CD14-positive monocyte (primary cell): Measurements from ENCODE around the gene APOE. TPM values are rescaled to one million over a fixed set of nuclear protein-coding genes. Genes with fewer than 3 reads are reported as not detected.

Experiments used
- DNase-seq, 3 donors: peaks; one replicate each; pipeline ENCODE4 v3.0.0-alpha.2; 2011 to 2022
- H2AFZ ChIP-seq: 2 replicates; pipeline ENCODE4 v1.6.0; 2012; ENCODE audit warnings: mild to moderate bottlenecking, low read depth, low read length, inconsistent platforms; ENCODE audit not compliant: insufficient read depth, poor library complexity, severe bottlenecking
- H3K27ac ChIP-seq, 2 donors: 1 replicate in 1 of 2; 2 replicates in 1 of 2; pipeline ENCODE4 v1.5.1; 2012 to 2013; ENCODE audit warnings: low read length in 2 of 2, control low read depth in 1 of 2, inconsistent platforms in 1 of 2, low read depth in 1 of 2, mild to moderate bottlenecking in 1 of 2
- H3K27me3 ChIP-seq, 2 donors: one replicate each; pipeline versions ENCODE4 v1.6.0 to v1.6.1; 2011 to 2013; ENCODE audit warnings: low read length in 2 of 2; ENCODE audit not compliant: control insufficient read depth in 2 of 2, insufficient read depth in 2 of 2
- H3K36me3 ChIP-seq, 2 donors: replicated peaks in 1 of 2; 1 replicate in 1 of 2; 2 replicates in 1 of 2; pipeline versions ENCODE4 v1.5.1 to v1.6.1; 2012 to 2013; ENCODE audit warnings: low read length in 2 of 2, control low read depth in 1 of 2, inconsistent platforms in 1 of 2, mild to moderate bottlenecking in 1 of 2; ENCODE audit not compliant: insufficient read depth in 2 of 2, control insufficient read depth in 1 of 2
- H3K4me1 ChIP-seq, 2 donors: 1 replicate in 1 of 2; 2 replicates in 1 of 2; pipeline versions ENCODE4 v1.5.1 to v1.6.1; 2012 to 2013; ENCODE audit warnings: low read length in 2 of 2, control low read depth in 1 of 2, inconsistent platforms in 1 of 2, mild to moderate bottlenecking in 1 of 2, moderate library complexity in 1 of 2; ENCODE audit not compliant: insufficient read depth in 2 of 2, control insufficient read depth in 1 of 2
- H3K4me2 ChIP-seq: replicated peaks from 2 replicates; pipeline ENCODE3; 2012; ENCODE audit warnings: low read length, moderate library complexity, mild to moderate bottlenecking; ENCODE audit not compliant: poor library complexity, severe bottlenecking; ENCODE audit errors: extremely low read depth
- H3K4me3 ChIP-seq, 3 experiments: fragments of 200-600 bp in 1 of 3; sonication (generic) in 1 of 3; replicated peaks in 1 of 3; 1 replicate in 2 of 3; 2 replicates in 1 of 3; pipeline ENCODE4 v1.5.1; 2011 to 2013; ENCODE audit warnings: low read length in 3 of 3, mild to moderate bottlenecking in 3 of 3, control low read depth in 2 of 3, low read depth in 2 of 3, inconsistent platforms in 1 of 3, moderate library complexity in 1 of 3
- H3K79me2 ChIP-seq: 2 replicates; pipeline ENCODE4 v1.6.0; 2012; ENCODE audit warnings: mild to moderate bottlenecking, control low read depth, inconsistent platforms, low read length, moderate library complexity; ENCODE audit not compliant: insufficient read depth
- H3K9ac ChIP-seq: 2 replicates; pipeline ENCODE4 v1.6.0; 2017; ENCODE audit warnings: low read length, mild to moderate bottlenecking; ENCODE audit not compliant: insufficient read depth, poor library complexity, severe bottlenecking
- H3K9me3 ChIP-seq, 2 donors: replicated peaks in 1 of 2; 1 replicate in 1 of 2; 2 replicates in 1 of 2; pipeline versions ENCODE4 v1.5.1 to v1.6.1; 2012 to 2013; ENCODE audit warnings: low read length in 2 of 2, control low read depth in 1 of 2; ENCODE audit not compliant: control insufficient read depth in 1 of 2, insufficient read depth in 1 of 2
- H4K20me1 ChIP-seq: 2 replicates; pipeline ENCODE4 v1.6.0; 2012; ENCODE audit warnings: mild to moderate bottlenecking, low read length, control low read depth, moderate library complexity; ENCODE audit not compliant: insufficient read depth
- H3K27ac Mint-ChIP-seq, 7 donors: one replicate each; pipeline ENCODE4 v1.8.0; 2020; ENCODE audit warnings: mild to moderate bottlenecking in 7 of 7, mixed read lengths in 7 of 7, moderate library complexity in 6 of 7, inconsistent platforms in 2 of 7
- H3K27me3 Mint-ChIP-seq, 3 donors: one replicate each; pipeline ENCODE4 v1.8.0; 2021 to 2022; ENCODE audit warnings: low read depth in 3 of 3, mild to moderate bottlenecking in 3 of 3, mixed read lengths in 3 of 3, moderate library complexity in 3 of 3, inconsistent platforms in 1 of 3
- H3K36me3 Mint-ChIP-seq, 2 donors: one replicate each; pipeline ENCODE4 v1.8.0; 2020; ENCODE audit warnings: mixed read lengths in 2 of 2, inconsistent platforms in 1 of 2, mild to moderate bottlenecking in 1 of 2
- H3K4me1 Mint-ChIP-seq: one replicate; pipeline ENCODE4 v1.8.0; 2020; ENCODE audit warnings: mild to moderate bottlenecking, mixed read lengths
- H3K4me3 Mint-ChIP-seq, 2 donors: one replicate each; pipeline ENCODE4 v1.8.0; 2020; ENCODE audit warnings: mild to moderate bottlenecking in 2 of 2, mixed read lengths in 2 of 2, moderate library complexity in 1 of 2
- H3K9me3 Mint-ChIP-seq, 7 donors: one replicate each; pipeline ENCODE4 v1.8.0; 2020 to 2022; ENCODE audit warnings: mixed read lengths in 7 of 7, mild to moderate bottlenecking in 6 of 7, moderate library complexity in 6 of 7, inconsistent platforms in 2 of 7
- WGBS: methylation state at CpG from one replicate; pipeline ENCODE4 v1.1.5; 2013; ENCODE audit warnings: missing lambda C conversion rate; ENCODE audit not compliant: insufficient coverage; 5-methylcytosine and 5-hydroxymethylcytosine counted together
- intact Hi-C, 2 donors: fragments of 100-400 bp; cut with micrococcal nuclease; formaldehyde crosslinking; loops; one replicate each; pipeline versions ENCODE4 v1.15.0 to v1.15.1; 2023
- polyA plus RNA-seq, 3 donors: library from polyadenylated mRNA; depleted of rRNA in 1 of 3; unstranded in 2 of 3; stranded (reverse) in 1 of 3; fragments of 300-500 nt in 2 of 3; fragments of >200 nt in 1 of 3; fragmentation: Illumina TruSeq in 2 of 3; gene quantifications; 1 replicate in 2 of 3; 2 replicates in 1 of 3; pipeline ENCODE4 v1.2.3, GENCODE V29; 2012 to 2021
- TF ChIP-seq, protein P1 (sequence below): fragments of 200-600 bp; IDR thresholded peaks from one replicate; pipeline ENCODE4 v1.8.0; 2022; ENCODE audit warnings: antibody characterized with exemption, mild to moderate bottlenecking

The APOE gene
- polyA plus RNA-seq, 3 donors: 0.30 to 1.0 TPM; not detected in 1

DNA sequence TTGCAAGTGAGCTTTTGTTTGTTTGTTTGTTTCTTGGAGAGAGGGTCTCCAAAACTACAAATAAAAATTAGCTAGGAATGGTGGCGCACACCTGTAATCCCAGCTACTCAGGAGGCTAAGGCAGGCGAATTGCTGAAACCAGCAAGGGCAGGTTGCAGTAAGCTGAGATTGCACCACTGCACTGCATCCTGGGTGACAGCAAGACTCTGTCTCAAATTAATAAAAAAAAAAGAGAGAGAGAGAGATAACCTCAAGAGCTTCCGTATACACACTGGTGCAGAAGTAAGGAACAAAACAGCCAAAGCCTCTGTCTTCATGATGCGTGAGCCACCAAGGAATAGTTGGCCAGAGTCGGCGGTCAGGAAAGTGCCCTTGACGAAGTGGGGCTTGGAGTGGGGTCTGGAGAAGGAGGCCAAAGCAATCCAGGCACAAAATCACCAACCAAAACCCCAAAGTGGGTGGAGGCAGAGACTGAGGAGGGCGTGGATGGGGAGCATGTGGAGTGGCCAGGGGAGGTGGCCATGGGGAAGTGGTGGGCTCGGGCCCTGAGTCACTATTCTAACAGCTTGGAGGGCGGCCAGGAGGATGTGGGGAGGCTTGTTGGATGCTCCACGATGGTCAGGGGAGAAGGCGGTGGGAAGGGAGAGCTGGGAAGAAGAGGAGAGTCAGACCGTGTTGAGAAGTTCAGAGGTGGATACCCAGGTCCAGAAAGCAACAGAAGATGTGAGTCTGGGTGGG is 35.7 kb upstream of the APOE start:
- Histone ChIP-seq H3K27me3 (no peaks in the 10 kb centered on the region), H2AFZ (peak overlapping the region; percentile 24), H3K4me3 (peak overlapping the region in 1 of 3 experiments; percentile 47), H3K27ac (peak overlapping the region; percentile 64 to 78), H3K36me3 (peaks cover 10 to 26% of the 10 kb centered on the region in 2 donors), H3K79me2 (no peaks in the 10 kb centered on the region), H3K4me2 (peak overlapping the region; percentile 68), H3K9ac (no peak overlapping the region), H4K20me1 (no peaks in the 10 kb centered on the region), H3K9me3 (no peaks in the 10 kb centered on the region), H3K4me1 (peaks cover 33 to 38% of the 10 kb centered on the region in 2 donors)
- H3K4me3 Mint-ChIP-seq: peak overlapping the region; percentile 71 to 86
- intact Hi-C loops: loop anchor here in 1 of 2 donors (2.0 kb wide), 1 partner anchor 21 kb away; no protein-coding TSS in a partner anchor
- H3K4me1 Mint-ChIP-seq: peaks cover 37% of the 10 kb centered on the region
- H3K27ac Mint-ChIP-seq: peak overlapping the region; percentile 90 to 97 (median 92)
- no peaks in the 10 kb centered on the region for H3K9me3 Mint-ChIP-seq
- WGBS: 0% methylated on average over 8 of the region's 13 CpGs
- TF ChIP-seq, protein P1, sequence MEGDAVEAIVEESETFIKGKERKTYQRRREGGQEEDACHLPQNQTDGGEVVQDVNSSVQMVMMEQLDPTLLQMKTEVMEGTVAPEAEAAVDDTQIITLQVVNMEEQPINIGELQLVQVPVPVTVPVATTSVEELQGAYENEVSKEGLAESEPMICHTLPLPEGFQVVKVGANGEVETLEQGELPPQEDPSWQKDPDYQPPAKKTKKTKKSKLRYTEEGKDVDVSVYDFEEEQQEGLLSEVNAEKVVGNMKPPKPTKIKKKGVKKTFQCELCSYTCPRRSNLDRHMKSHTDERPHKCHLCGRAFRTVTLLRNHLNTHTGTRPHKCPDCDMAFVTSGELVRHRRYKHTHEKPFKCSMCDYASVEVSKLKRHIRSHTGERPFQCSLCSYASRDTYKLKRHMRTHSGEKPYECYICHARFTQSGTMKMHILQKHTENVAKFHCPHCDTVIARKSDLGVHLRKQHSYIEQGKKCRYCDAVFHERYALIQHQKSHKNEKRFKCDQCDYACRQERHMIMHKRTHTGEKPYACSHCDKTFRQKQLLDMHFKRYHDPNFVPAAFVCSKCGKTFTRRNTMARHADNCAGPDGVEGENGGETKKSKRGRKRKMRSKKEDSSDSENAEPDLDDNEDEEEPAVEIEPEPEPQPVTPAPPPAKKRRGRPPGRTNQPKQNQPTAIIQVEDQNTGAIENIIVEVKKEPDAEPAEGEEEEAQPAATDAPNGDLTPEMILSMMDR: no peak
- H3K36me3 Mint-ChIP-seq: peaks cover 24 to 48% of the 10 kb centered on the region in 2 donors
- H3K27me3 Mint-ChIP-seq: peaks cover 0 to 4% (median 2%) of the 10 kb centered on the region in 3 donors
- peak; percentile 60 to 78 (median 74) for DNase-seq

DNA sequence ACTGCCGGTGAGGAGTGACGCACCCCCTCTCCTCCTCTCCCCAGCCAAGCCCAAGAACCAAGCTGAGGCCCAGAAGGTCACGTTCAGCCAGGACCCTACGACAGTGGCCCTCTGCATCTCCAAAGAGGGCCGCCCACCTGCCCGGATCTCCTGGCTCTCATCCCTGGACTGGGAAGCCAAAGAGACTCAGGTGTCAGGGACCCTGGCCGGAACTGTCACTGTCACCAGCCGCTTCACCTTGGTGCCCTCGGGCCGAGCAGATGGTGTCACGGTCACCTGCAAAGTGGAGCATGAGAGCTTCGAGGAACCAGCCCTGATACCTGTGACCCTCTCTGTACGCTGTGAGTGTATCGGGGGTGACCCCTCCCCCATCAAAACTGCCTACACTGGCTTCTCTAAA is 33.8 kb upstream of the APOE start:
- intact Hi-C loops: no loop called here
- Histone ChIP-seq H3K4me1 (peaks cover 33% of the 10 kb centered on the region in 2 donors), H4K20me1 (no peaks in the 10 kb centered on the region), H3K4me2 (no peak overlapping the region), H3K79me2 (no peaks in the 10 kb centered on the region), H3K4me3 (no peak overlapping the region), H3K9ac (no peak overlapping the region), H3K27me3 (no peaks in the 10 kb centered on the region), H3K36me3 (peaks cover 10 to 36% of the 10 kb centered on the region in 2 donors), H3K27ac (no peak overlapping the region), H2AFZ (no peak overlapping the region), H3K9me3 (no peaks in the 10 kb centered on the region)
- Mint-ChIP-seq H3K27ac (peak overlapping the region in 2 of 7 donors; percentile 69 to 80), H3K4me1 (peaks cover 33% of the 10 kb centered on the region), H3K27me3 (peaks cover 1 to 4% (median 2%) of the 10 kb centered on the region in 3 donors), H3K36me3 (peaks cover 34 to 57% of the 10 kb centered on the region in 2 donors), H3K9me3 (no peaks in the 10 kb centered on the region), H3K4me3 (no peak overlapping the region)
- no peak for DNase-seq
- TF ChIP-seq, protein P1: no peak
- 98% methylated on average over 13 of the region's 14 CpGs for WGBS
